Measurements from ENCODE around the gene ID4. TPM values are rescaled to one million over a fixed set of nuclear protein-coding genes. Genes with fewer than 3 reads are reported as not detected.

The ID4 gene, protein sequence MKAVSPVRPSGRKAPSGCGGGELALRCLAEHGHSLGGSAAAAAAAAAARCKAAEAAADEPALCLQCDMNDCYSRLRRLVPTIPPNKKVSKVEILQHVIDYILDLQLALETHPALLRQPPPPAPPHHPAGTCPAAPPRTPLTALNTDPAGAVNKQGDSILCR
- total RNA-seq: not detected

DNA sequence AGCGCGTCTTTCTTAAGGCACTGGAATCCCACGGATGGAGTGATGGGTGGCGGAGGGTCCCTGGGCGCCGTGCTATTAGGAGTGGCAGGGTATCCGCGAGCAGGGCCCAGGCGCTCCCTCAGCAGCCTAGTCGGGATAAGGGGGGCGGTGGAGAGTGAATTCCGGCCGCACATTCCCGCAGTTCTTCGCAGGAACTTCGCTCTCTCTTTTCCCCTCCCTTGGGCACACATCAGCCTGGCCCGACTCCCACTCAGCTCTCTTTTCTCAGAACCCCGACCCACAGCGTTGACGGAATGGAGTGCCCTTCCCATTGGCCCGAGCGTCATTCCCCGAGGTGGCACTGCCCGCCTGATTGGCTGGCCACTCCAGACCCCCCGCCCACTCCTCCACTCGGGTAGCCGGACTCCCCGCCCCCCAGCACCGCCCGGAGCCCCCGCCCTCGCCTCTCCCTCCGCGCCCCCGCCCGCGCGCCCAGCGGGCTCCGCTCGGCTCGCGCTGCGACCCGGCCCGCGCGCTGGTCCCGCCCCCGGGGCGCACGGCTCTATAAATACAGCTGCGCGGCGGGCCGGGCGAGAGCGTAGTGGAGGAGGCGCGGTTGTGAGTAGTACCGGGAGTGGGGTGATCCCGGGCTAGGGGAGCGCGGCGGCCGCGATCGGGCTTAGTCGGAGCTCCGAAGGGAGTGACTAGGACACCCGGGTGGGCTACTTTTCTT is at the start of gene ID4:
Gene ID4, plus strand, starts transcription at position 572 of the 712 bp plus-strand sequence. CDS start 385 bp downstream, outside the sequence.
- H3K27ac Mint-ChIP-seq: no peak within 1 kb of the TSS
- H3K36me3 Mint-ChIP-seq: no peaks in the 10 kb centered on the region
- no peaks in the 10 kb centered on the region for H3K9me3 Mint-ChIP-seq
- no peak for DNase-seq
- H3K27me3 Mint-ChIP-seq: peaks cover 61% of the 10 kb centered on the region
- H3K4me1 Mint-ChIP-seq: peaks cover 4% of the 10 kb centered on the region
- H3K4me3 Mint-ChIP-seq: no peak within 1 kb of the TSS

DNA sequence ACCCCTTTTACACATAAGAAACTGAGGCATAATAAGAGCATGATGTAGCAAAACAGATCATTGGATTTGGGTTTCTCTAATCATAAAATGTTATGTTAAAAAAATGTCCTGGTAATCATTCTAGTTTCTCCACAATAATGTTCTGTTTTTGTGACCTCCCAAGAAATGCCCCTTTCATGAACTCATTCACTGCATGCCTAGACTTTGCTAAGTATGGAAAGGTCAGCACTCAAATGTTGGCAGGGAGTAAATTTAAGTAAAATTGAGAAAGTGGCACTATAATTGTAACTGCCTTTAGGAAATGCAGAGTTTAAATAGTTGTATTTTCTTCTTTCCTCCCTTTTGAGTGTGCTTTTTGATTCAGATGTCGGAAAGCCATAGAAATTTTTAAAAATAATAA is 48.5 kb upstream of the ID4 start:
- Mint-ChIP-seq H3K4me1 (no peaks in the 10 kb centered on the region), H3K9me3 (no peaks in the 10 kb centered on the region), H3K27ac (no peak overlapping the region), H3K4me3 (no peak overlapping the region), H3K27me3 (peaks cover 4% of the 10 kb centered on the region), H3K36me3 (no peaks in the 10 kb centered on the region)
- no peak for DNase-seq

DNA sequence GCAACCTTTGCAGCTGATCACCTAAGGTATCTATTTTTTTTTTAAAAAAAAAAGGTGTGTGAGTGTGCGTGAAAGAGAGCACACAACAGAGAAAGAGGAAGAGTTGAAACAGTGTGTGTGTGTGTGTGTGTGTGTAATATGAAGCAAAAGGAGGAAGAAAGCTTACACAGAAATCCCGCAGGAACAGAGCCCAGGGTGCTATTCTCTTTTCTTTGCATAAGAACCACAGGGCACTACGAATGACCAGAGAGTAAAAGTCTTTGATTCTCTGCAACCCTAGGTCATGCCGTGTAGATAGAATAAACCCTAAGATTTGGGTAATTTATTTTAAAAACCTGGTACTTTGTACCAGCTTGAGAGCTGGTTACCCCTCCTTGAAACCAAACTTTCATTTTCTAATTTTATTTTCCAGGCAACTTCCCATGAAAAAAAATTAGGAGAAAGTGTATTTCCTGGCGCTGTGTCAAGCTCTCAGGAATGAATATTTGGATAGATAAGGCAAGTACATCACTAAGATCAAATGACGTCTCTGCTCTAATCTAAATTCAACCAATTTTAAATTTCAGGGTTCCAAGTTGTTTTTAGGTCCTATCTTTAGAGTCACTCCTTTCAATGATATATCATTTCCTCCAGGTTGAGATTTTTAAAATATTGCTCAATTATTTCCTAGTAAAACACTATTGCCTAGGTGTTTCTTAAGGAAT is 47.9 kb upstream of the ID4 start:
- no peaks in the 10 kb centered on the region for H3K36me3 Mint-ChIP-seq
- DNase-seq: no peak
- H3K27ac Mint-ChIP-seq: no peak overlapping the region
- H3K27me3 Mint-ChIP-seq: peaks cover 4% of the 10 kb centered on the region
- H3K4me1 Mint-ChIP-seq: no peaks in the 10 kb centered on the region
- H3K9me3 Mint-ChIP-seq: no peaks in the 10 kb centered on the region
- no peak overlapping the region for H3K4me3 Mint-ChIP-seq

DNA sequence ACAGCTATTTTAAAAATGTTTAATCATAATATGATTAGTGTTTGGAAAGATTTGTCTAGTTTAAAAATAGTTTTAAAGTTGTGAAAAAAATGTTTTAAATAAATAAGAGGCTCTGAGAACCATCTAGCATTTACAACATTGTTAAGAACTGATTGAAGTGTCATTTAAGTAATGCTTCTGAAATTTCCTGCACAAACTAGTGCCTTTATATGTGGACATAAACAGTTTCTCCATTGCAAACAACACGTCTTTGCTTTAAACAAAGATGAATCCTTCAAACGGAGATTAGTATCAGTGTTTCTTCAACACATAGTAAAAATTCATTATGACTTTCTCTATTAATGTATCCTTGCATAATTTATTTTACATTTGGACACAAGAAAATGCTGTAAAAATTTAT is 45.9 kb upstream of the ID4 start:
- Mint-ChIP-seq H3K4me1 (no peaks in the 10 kb centered on the region), H3K27me3 (peaks cover 4% of the 10 kb centered on the region), H3K9me3 (no peaks in the 10 kb centered on the region), H3K27ac (no peak overlapping the region), H3K4me3 (no peak overlapping the region), H3K36me3 (no peaks in the 10 kb centered on the region)
- no peak for DNase-seq

DNA sequence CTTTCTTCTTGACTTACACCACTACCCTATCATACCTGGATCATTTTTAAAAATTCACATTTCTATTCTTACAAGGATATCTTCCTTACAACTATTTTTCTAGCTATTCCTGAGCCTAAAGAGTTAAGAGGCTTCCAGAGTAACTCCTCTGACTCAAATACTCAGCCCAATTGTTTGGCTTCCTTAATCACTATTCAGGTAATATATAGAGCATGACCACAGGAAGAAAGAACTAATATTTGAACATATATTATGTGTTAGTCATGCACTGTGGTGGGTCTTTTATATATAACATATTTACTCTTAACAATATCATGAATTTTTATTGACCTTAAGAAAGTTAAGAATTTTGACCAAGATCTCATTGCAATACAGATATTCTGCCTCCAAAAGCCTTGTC is 42.0 kb upstream of the ID4 start:
- DNase-seq: no peak
- no peaks in the 10 kb centered on the region for H3K4me1 Mint-ChIP-seq
- no peak overlapping the region for H3K4me3 Mint-ChIP-seq
- no peak overlapping the region for H3K27ac Mint-ChIP-seq
- H3K27me3 Mint-ChIP-seq: peaks cover 8% of the 10 kb centered on the region
- H3K36me3 Mint-ChIP-seq: no peaks in the 10 kb centered on the region
- H3K9me3 Mint-ChIP-seq: peaks cover 1% of the 10 kb centered on the region

DNA sequence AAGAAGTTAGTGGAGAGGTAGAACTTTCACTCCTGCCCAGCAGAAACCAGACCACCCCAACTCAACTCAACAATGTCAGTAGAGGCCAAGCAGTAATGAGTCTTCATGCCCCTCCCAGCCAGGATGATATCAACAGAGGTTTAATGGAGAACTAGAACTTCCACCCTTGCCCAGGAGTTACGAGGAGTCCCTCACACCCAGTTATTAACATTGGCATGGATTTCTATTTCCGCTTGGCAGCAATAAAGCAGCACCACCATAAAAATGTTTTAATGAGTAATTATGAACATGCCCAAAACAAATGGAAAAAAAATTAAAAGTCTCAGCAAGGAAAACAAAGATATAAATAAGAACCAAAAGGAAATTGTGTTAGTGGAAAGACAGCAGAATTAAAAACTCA is 40.7 kb upstream of the ID4 start:
- DNase-seq: no peak
- Mint-ChIP-seq H3K4me1 (no peaks in the 10 kb centered on the region), H3K9me3 (peaks cover 1% of the 10 kb centered on the region), H3K27me3 (peaks cover 9% of the 10 kb centered on the region), H3K27ac (no peak overlapping the region), H3K36me3 (no peaks in the 10 kb centered on the region), H3K4me3 (no peak overlapping the region)

DNA sequence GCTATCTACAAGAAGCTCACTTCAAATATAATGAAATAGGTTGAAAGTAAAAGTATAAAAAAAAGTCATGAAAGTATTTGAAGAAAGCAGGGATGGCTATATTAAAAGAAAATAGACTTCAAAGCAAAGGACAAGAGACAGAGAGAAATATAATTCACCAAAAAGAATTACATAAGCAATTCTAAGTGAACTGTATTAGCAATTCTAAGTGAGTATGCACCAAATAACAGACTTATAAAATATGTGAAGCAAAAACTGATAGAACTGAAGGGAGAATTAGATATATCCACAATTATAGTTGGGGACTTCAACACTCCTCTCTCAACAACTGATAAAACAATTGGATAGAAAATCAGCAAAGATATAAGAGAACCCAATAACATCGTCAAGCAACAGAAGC is 38.8 kb upstream of the ID4 start:
- no peak for DNase-seq
- Mint-ChIP-seq H3K4me3 (no peak overlapping the region), H3K27ac (no peak overlapping the region), H3K27me3 (peaks cover 22% of the 10 kb centered on the region), H3K4me1 (no peaks in the 10 kb centered on the region), H3K9me3 (peaks cover 1% of the 10 kb centered on the region), H3K36me3 (no peaks in the 10 kb centered on the region)

DNA sequence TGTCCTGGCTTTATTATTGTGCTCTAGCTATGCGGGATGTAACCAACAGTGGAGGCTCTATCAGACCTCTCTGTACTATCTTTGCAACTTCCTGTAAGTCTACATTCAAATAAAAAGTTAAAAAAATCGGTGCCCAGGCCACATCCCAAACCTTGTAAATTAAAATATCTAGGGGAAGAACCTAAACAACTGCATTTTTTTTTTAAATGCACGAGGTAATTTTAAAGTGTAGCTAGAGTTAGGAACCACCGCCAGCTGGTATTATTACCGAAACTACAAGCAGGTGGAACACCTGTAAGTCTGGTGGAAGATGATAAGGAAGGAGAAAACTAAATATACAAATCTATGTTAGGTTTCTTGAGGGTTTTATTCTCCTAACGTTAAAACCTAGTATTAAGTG is 34.5 kb upstream of the ID4 start:
- H3K4me3 Mint-ChIP-seq: no peak overlapping the region
- peaks cover 50% of the 10 kb centered on the region for H3K27me3 Mint-ChIP-seq
- no peak for DNase-seq
- H3K27ac Mint-ChIP-seq: no peak overlapping the region
- no peaks in the 10 kb centered on the region for H3K36me3 Mint-ChIP-seq
- H3K9me3 Mint-ChIP-seq: peaks cover 1% of the 10 kb centered on the region
- H3K4me1 Mint-ChIP-seq: peaks cover 9% of the 10 kb centered on the region

DNA sequence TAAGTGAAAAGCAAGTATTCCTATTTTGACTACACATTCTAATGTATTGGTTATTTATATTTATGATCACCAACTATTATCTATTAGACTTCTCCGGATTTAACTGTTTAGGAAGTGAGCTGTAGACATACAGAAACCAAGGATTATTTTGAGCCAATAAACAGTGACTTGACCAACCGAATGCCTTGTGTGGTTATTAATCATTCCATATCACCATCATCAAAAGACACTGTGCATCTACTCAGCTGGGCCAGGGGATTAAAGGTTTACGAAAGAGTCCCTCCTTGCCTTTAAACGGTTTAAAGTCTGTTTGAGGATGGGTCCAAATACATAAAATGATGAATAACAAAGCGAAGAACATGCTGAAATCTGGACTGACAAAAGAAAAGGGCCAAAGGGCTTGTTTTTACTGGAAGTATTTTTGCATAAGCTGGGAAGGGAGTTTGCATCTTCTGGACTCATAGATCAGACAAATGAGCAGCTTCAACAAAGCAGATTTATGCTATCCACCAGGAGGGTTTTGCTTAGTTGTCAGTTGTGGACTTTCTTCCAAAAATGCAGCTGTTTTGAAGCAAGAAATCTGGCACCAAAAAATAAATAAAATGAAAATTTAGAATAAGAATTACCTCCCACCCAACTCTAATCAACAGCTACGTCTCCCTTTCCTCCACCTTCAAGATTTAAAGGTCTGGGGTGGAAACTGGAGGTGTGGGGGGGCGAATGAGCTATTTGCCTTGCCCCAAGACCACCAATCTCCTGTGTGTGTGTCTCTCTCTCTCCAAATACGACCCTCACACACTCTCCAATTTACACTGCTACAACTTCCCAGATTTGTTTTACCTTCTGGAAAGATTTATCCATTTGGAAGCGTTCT is 33.6 kb upstream of the ID4 start:
- H3K4me3 Mint-ChIP-seq: no peak overlapping the region
- DNase-seq: no peak
- H3K27ac Mint-ChIP-seq: no peak overlapping the region
- no peaks in the 10 kb centered on the region for H3K36me3 Mint-ChIP-seq
- peaks cover 9% of the 10 kb centered on the region for H3K4me1 Mint-ChIP-seq
- H3K27me3 Mint-ChIP-seq: peaks cover 54% of the 10 kb centered on the region
- H3K9me3 Mint-ChIP-seq: peaks cover 3% of the 10 kb centered on the region

DNA sequence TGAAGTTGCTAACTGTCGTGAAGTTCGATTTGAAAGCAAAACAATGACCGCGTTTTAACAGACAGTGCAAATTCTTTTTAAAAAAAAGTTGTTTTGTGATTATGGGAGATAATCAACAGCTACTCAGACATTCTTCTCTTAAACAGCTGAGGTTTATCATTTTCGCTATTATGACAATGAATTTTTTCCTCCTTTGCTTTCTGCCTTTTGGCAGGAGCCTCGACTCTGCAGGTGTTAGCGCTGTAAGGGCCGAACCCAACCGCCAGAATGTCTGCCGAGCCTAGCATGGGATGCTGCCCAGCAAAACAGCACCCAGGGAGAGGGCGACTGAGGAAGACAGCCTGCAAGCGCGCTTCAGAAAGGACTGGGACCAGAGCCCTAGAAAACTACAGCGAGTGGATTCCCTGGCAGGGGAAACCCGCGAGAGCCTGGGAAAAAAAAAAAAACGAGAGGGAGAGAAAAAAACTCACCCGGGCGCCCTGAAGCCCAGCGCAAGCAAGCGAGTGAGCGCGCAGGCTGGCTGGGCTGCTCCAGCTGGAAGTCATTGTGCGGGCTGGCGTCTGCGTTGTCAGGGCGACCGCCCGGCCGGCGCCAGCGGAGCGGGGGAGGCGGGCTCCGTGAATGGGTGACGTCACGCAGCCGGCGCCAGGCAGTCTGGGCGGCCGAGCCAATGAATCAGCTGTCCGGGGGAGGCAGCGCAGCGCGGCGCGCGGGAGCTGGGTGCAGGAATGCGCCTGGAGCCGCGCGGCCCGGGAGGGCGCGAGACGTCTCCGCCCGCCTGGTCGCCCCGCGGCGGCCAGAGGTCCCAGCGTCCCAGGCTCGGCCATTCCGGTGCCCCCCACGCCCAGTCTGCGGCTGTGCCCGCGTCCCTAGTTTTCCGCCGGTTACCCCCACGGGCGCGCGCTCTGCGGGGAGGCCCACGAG is 32.7 kb upstream of the ID4 start:
- Mint-ChIP-seq H3K4me3 (peak overlapping the region; percentile 65), H3K36me3 (no peaks in the 10 kb centered on the region), H3K9me3 (peaks cover 2% of the 10 kb centered on the region), H3K27me3 (peaks cover 52% of the 10 kb centered on the region), H3K27ac (no peak overlapping the region), H3K4me1 (peaks cover 9% of the 10 kb centered on the region)
- DNase-seq: peak; percentile 81

DNA sequence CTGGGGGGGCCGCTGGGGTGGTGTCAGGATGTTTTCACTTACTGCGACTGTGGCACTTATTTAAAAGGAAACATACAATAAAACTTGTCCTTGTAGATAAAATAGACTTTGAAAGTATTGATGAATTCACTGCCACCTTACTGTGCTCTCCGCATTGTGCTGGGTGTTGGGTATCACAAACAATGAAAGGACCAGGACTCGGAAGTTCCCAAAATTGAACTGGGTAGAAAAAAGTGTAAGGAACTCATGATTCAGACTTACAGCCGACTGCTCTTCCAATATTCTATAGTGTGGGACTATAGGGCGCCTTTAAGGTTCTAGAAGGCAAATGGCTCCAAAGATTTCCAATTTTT is 32.1 kb upstream of the ID4 start:
- H3K9me3 Mint-ChIP-seq: peaks cover 1% of the 10 kb centered on the region
- no peaks in the 10 kb centered on the region for H3K36me3 Mint-ChIP-seq
- no peak overlapping the region for H3K27ac Mint-ChIP-seq
- peak overlapping the region; percentile 55 for H3K4me3 Mint-ChIP-seq
- DNase-seq: no peak
- peaks cover 9% of the 10 kb centered on the region for H3K4me1 Mint-ChIP-seq
- H3K27me3 Mint-ChIP-seq: peaks cover 49% of the 10 kb centered on the region

DNA sequence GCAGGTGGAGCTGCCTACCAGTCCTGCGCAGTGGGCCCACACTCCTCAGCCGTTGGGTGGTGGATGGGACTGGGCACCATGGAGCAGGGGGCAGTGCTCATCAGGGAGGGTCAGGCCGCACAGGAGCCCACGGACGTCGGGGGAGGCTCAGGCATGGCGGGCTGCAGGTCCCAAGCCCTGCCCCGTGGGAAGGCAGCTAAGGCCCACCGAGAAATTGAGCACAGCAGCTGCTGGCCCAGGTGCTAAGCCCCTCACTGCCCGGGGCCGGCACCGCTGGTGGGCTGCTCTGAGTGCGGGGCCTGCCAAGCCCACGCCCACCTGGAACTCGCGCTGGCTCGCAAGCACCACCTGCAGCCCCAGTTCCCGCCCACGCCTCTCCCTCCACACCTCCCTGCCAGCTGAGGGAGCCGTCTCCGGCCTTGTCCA is 30.2 kb upstream of the ID4 start:
- Mint-ChIP-seq H3K4me1 (peaks cover 9% of the 10 kb centered on the region), H3K36me3 (no peaks in the 10 kb centered on the region), H3K27ac (no peak overlapping the region)

DNA sequence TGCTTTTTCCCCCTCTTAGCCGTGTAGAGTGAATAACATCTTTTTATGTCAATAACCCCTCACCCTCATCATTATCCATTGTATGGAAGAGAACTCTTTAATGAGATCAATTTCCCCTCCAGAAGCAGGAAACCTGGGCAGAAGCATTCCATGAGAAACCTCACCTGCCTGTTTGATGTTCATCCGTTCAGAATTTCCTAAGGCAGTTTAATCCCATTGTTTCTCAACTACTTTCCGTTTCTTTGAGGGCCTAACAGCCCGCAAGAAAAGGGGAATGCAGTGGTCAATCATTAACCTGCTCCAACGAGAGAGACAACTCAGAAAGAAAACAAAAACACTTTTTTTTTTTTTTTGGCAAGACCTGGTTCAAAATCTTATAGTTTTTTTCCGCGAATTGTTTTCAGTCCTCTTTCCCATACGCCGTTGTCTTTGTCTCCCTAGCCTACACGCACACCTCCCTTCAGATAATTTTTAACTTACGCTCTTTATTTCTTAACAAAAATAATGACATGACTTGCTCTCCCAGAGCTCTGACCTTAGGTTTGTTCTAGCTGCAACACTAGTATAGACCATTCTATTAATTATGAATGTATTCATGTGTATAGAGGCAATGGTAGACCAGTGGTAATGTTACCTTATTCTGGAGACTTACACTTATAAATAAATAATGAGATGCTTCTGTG is 25.6 kb upstream of the ID4 start:
- H3K4me3 Mint-ChIP-seq: no peak overlapping the region

More for the DNA sequence above, 30.2 kb upstream of the ID4 start:
- Mint-ChIP-seq H3K9me3 (peaks cover 1% of the 10 kb centered on the region), H3K4me3 (no peak overlapping the region), H3K27me3 (peaks cover 43% of the 10 kb centered on the region)
- no peak for DNase-seq

More for the DNA sequence above, 25.6 kb upstream of the ID4 start:
- H3K9me3 Mint-ChIP-seq: peaks cover 8% of the 10 kb centered on the region
- H3K4me1 Mint-ChIP-seq: no peaks in the 10 kb centered on the region
- H3K36me3 Mint-ChIP-seq: no peaks in the 10 kb centered on the region
- peaks cover 6% of the 10 kb centered on the region for H3K27me3 Mint-ChIP-seq
- H3K27ac Mint-ChIP-seq: no peak overlapping the region
- DNase-seq: no peak

Measured in activated naive CD8-positive, alpha-beta T cell treated with anti-CD3 and anti-CD28 coated beads for 36 hours (primary cell).